GM23338 (cell line): ENCODE measurements around the gene ABHD6.

Experiments used
- CREB1 ChIP-seq: fragments of 250-450 bp; sonication (Bioruptor Pico); IDR thresholded peaks from 2 replicates; pipeline ENCODE4 v1.5.0; 2020; ENCODE audit warnings: low read depth, mild to moderate bottlenecking, moderate library complexity
- EZH2 ChIP-seq: fragments of 200-600 bp; sonication (generic); IDR thresholded peaks from one replicate; pipeline ENCODE4 v1.8.0; 2017; ENCODE audit warnings: antibody characterized with exemption, mild to moderate bottlenecking, low read depth; ENCODE audit not compliant: unreplicated experiment
- EZH2phosphoT487 ChIP-seq: fragments of 200-600 bp; sonication (generic); IDR thresholded peaks from one replicate; pipeline ENCODE4 v1.8.1; 2018; ENCODE audit warnings: antibody characterized with exemption; ENCODE audit not compliant: unreplicated experiment
- JUNB ChIP-seq: IDR thresholded peaks from one replicate; pipeline ENCODE4 v1.6.1; 2016; ENCODE audit warnings: antibody characterized with exemption; ENCODE audit not compliant: unreplicated experiment
- POLR2AphosphoS5 ChIP-seq: IDR thresholded peaks from 2 replicates; pipeline ENCODE4 v1.6.1; 2016; ENCODE audit warnings: antibody characterized with exemption, low read depth
- STAT1 ChIP-seq: IDR thresholded peaks from one replicate; pipeline ENCODE4 v1.6.1; 2016; ENCODE audit warnings: antibody characterized with exemption; ENCODE audit not compliant: unreplicated experiment
- ZNF114 ChIP-seq: fragments of 250-450 bp; sonication (Bioruptor Pico); IDR thresholded peaks from 2 replicates; pipeline ENCODE4 v1.5.0; 2020; ENCODE audit warnings: mild to moderate bottlenecking, moderate library complexity
- ZNF331 ChIP-seq: fragments of 250-450 bp; sonication (Bioruptor Pico); IDR thresholded peaks from 2 replicates; pipeline ENCODE4 v1.5.0; 2020; ENCODE audit warnings: low read depth, mild to moderate bottlenecking, moderate library complexity
- TF ChIP-seq, protein P1 (sequence below), 2 experiments: fragments of 200-600 bp in 1 of 2; sonication (generic) in 1 of 2; conservative IDR thresholded peaks; 2 replicates each; pipeline versions ENCODE4 v1.5.1 to v1.6.1; 2016 to 2017; ENCODE audit warnings: antibody characterized with exemption in 2 of 2, low read depth in 2 of 2, mild to moderate bottlenecking in 2 of 2, moderate library complexity in 1 of 2
- TF ChIP-seq, protein P2 (sequence below): IDR thresholded peaks from one replicate; pipeline ENCODE4 v1.6.1; 2018; ENCODE audit warnings: antibody characterized with exemption; ENCODE audit not compliant: unreplicated experiment
- TF ChIP-seq, protein P3 (sequence below): IDR thresholded peaks from 2 replicates; pipeline ENCODE4 v1.6.1; 2016; ENCODE audit warnings: antibody characterized with exemption

DNA sequence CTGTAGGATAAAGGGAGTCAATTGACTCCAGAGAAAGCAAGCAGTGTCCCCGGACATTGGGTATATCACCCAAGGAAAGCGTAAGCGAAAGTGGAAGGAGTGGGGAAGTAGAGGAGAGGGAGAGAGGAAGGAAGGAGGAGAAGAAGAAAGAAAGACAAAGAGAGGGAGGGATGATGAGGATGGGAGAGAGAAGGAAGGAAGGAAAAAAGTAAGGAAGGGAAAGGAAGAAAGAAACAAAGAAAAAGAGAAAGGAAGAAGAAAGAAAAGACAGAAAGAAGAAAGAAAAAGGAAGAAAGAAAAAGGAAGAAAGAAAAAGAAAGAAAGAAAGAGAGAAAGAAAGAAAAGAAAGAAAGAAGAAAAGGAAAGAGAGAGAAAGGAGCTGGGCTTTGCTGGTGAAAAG lies 27.7 kb upstream of the ABHD6 start:
- TF ChIP-seq, protein P1, sequence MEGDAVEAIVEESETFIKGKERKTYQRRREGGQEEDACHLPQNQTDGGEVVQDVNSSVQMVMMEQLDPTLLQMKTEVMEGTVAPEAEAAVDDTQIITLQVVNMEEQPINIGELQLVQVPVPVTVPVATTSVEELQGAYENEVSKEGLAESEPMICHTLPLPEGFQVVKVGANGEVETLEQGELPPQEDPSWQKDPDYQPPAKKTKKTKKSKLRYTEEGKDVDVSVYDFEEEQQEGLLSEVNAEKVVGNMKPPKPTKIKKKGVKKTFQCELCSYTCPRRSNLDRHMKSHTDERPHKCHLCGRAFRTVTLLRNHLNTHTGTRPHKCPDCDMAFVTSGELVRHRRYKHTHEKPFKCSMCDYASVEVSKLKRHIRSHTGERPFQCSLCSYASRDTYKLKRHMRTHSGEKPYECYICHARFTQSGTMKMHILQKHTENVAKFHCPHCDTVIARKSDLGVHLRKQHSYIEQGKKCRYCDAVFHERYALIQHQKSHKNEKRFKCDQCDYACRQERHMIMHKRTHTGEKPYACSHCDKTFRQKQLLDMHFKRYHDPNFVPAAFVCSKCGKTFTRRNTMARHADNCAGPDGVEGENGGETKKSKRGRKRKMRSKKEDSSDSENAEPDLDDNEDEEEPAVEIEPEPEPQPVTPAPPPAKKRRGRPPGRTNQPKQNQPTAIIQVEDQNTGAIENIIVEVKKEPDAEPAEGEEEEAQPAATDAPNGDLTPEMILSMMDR (conservative IDR thresholded peaks at IDR 0.05; ENCODE audit: low read depth in 2 of 2), result no peak
- TF ChIP-seq CREB1 (CRISPR knock-in tag), result no peak
- TF ChIP-seq, protein P2, sequence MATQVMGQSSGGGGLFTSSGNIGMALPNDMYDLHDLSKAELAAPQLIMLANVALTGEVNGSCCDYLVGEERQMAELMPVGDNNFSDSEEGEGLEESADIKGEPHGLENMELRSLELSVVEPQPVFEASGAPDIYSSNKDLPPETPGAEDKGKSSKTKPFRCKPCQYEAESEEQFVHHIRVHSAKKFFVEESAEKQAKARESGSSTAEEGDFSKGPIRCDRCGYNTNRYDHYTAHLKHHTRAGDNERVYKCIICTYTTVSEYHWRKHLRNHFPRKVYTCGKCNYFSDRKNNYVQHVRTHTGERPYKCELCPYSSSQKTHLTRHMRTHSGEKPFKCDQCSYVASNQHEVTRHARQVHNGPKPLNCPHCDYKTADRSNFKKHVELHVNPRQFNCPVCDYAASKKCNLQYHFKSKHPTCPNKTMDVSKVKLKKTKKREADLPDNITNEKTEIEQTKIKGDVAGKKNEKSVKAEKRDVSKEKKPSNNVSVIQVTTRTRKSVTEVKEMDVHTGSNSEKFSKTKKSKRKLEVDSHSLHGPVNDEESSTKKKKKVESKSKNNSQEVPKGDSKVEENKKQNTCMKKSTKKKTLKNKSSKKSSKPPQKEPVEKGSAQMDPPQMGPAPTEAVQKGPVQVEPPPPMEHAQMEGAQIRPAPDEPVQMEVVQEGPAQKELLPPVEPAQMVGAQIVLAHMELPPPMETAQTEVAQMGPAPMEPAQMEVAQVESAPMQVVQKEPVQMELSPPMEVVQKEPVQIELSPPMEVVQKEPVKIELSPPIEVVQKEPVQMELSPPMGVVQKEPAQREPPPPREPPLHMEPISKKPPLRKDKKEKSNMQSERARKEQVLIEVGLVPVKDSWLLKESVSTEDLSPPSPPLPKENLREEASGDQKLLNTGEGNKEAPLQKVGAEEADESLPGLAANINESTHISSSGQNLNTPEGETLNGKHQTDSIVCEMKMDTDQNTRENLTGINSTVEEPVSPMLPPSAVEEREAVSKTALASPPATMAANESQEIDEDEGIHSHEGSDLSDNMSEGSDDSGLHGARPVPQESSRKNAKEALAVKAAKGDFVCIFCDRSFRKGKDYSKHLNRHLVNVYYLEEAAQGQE, result no peak
- no peak for TF ChIP-seq EZH2phosphoT487
- no peak for TF ChIP-seq EZH2
- no peak for TF ChIP-seq POLR2AphosphoS5
- TF ChIP-seq ZNF331 (CRISPR knock-in tag), result no peak
- no peak for TF ChIP-seq STAT1
- TF ChIP-seq, protein P3, sequence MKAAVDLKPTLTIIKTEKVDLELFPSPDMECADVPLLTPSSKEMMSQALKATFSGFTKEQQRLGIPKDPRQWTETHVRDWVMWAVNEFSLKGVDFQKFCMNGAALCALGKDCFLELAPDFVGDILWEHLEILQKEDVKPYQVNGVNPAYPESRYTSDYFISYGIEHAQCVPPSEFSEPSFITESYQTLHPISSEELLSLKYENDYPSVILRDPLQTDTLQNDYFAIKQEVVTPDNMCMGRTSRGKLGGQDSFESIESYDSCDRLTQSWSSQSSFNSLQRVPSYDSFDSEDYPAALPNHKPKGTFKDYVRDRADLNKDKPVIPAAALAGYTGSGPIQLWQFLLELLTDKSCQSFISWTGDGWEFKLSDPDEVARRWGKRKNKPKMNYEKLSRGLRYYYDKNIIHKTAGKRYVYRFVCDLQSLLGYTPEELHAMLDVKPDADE, result no peak
- no peak for TF ChIP-seq ZNF114
- TF ChIP-seq JUNB, result no peak
